A549 (cell line): ENCODE measurements around the gene MOV10L1. TPM values are rescaled to one million over a fixed set of nuclear protein-coding genes. Genes with fewer than 3 reads are reported as not detected.

Source experiments
- ATAC-seq, 2 experiments: fragments of 200-7000 bp in 1 of 2; fragments of >200 bp in 1 of 2; cut with Nextera tagmentation in 1 of 2; cut with Tn5 transposase in 1 of 2; 3 replicates each; pipeline versions ENCODE4 v1.8.0 to v1.9.1; 2018 to 2020; ENCODE audit warnings: mild to moderate bottlenecking in 1 of 2, moderate library complexity in 1 of 2
- CTCF ChIA-PET: fragments of 300-600 bp; sonication (Branson Sonifier 250); formaldehyde crosslinking; extraction: SDS; loops from one replicate; lab custom pipeline; 2021; ENCODE audit warnings: antibody characterized with exemption, inconsistent platforms; lab: Yijun Ruan, JAX
- POLR2A ChIA-PET: fragments of 350-600 bp; formaldehyde crosslinking; extraction: SDS; loops from one replicate; lab custom pipeline; 2021; ENCODE audit warnings: antibody characterized with exemption, inconsistent platforms; lab: Yijun Ruan, JAX
- DNase-seq, 2 experiments: peaks; one replicate each; pipeline versions ENCODE4 v3.0.0 to v3.0.0-alpha.2; 2011 to 2016; ENCODE audit warnings: low read depth in 1 of 2, low spot score in 1 of 2
- FAIRE-seq: peaks from 2 replicates; lab custom pipeline; 2011; peaks lifted over from hg19 to GRCh38; lab: Jason Lieb, UNC
- H3K27ac ChIP-seq, 2 experiments: fragments of >200 bp; sonication (Bioruptor Twin); formaldehyde crosslinking; 3 replicates each; pipeline ENCODE4 v1.5.1; 2016 to 2017
- H3K4me1 ChIP-seq: fragments of >200 bp; sonication (Bioruptor Twin); formaldehyde crosslinking; 3 replicates; pipeline ENCODE4 v1.6.1; 2016
- H3K4me2 ChIP-seq: fragments of >200 bp; sonication (Bioruptor Twin); formaldehyde crosslinking; 3 replicates; pipeline ENCODE4 v1.6.1; 2016
- H3K4me3 ChIP-seq: fragments of >200 bp; sonication (Bioruptor Twin); formaldehyde crosslinking; 3 replicates; pipeline ENCODE4 v1.5.1; 2016
- H3K9me3 ChIP-seq: fragments of >200 bp; sonication (Bioruptor Twin); formaldehyde crosslinking; 3 replicates; pipeline ENCODE4 v1.6.1; 2016
- CEBPB ChIP-seq, 2 experiments: fragments of >200 bp in 1 of 2; sonication (Bioruptor Twin) in 1 of 2; formaldehyde crosslinking in 1 of 2; IDR thresholded peaks; 2 replicates each; pipeline ENCODE4 v1.6.1; 2012 to 2016
- CHD2 ChIP-seq: fragments of 150-350 bp; IDR thresholded peaks from 2 replicates; pipeline ENCODE4 v1.6.1; 2014; ENCODE audit warnings: low read length; ENCODE audit not compliant: partially characterized antibody
- CHD4 ChIP-seq: fragments of 200-600 bp; sonication (generic); IDR thresholded peaks from 2 replicates; pipeline ENCODE4 v1.6.1; 2016; ENCODE audit warnings: antibody characterized with exemption, mild to moderate bottlenecking, borderline replicate concordance
- E2F6 ChIP-seq: IDR thresholded peaks from 2 replicates; pipeline ENCODE4 v1.6.1; 2012; ENCODE audit warnings: low read depth, borderline replicate concordance
- ELK1 ChIP-seq: fragments of 150-350 bp; IDR thresholded peaks from 2 replicates; pipeline ENCODE4 v1.6.1; 2014; ENCODE audit warnings: low read depth, mild to moderate bottlenecking, low read length
- EP300 ChIP-seq, 2 experiments: fragments of >200 bp; sonication (Bioruptor Twin); formaldehyde crosslinking; IDR thresholded peaks; 2 replicates in 1 of 2; 3 replicates in 1 of 2; pipeline ENCODE4 v1.6.1; 2016 to 2017
- ESRRA ChIP-seq: fragments of 150-350 bp; IDR thresholded peaks from 2 replicates; pipeline ENCODE4 v1.6.1; 2014; ENCODE audit warnings: mild to moderate bottlenecking, low read length, borderline replicate concordance
- FOXS1 ChIP-seq: fragments of 250-450 bp; sonication (Bioruptor Pico); IDR thresholded peaks from 2 replicates; pipeline ENCODE4 v1.5.0; 2020; ENCODE audit warnings: mild to moderate bottlenecking, moderate library complexity
- HOXA7 ChIP-seq: fragments of 250-450 bp; sonication (Bioruptor Pico); IDR thresholded peaks from 2 replicates; pipeline ENCODE4 v1.5.0; 2020; ENCODE audit warnings: mild to moderate bottlenecking, moderate library complexity
- MAFK ChIP-seq: fragments of 450-650 bp; IDR thresholded peaks from 2 replicates; pipeline ENCODE4 v1.6.1; 2014; ENCODE audit not compliant: partially characterized antibody
- MYC ChIP-seq: IDR thresholded peaks from 2 replicates; pipeline ENCODE4 v1.6.1; 2012; ENCODE audit warnings: mild to moderate bottlenecking, inconsistent platforms, low read length, improper control_type of control experiment, borderline replicate concordance
- NFE2L2 ChIP-seq: fragments of 150-350 bp; conservative IDR thresholded peaks from 2 replicates; pipeline ENCODE4 v1.6.1; 2014; ENCODE audit warnings: low read length
- NPAS2 ChIP-seq: fragments of 250-450 bp; sonication (Bioruptor Pico); IDR thresholded peaks from 2 replicates; pipeline ENCODE4 v1.8.0; 2022; ENCODE audit warnings: mild to moderate bottlenecking, moderate library complexity, borderline replicate concordance
- NR3C1 ChIP-seq: fragments of >200 bp; sonication (Bioruptor Twin); formaldehyde crosslinking; IDR thresholded peaks from 3 replicates; pipeline ENCODE4 v1.6.1; 2017
- PHF8 ChIP-seq: fragments of 200-600 bp; sonication (generic); IDR thresholded peaks from 2 replicates; pipeline ENCODE4 v1.6.1; 2016; ENCODE audit warnings: low read depth, mild to moderate bottlenecking, antibody characterized with exemption, moderate library complexity, borderline replicate concordance
- RAD21 ChIP-seq, 2 experiments: fragments of >200 bp in 1 of 2; sonication (Bioruptor Twin) in 1 of 2; formaldehyde crosslinking in 1 of 2; IDR thresholded peaks in 1 of 2; conservative IDR thresholded peaks in 1 of 2; 2 replicates in 1 of 2; 3 replicates in 1 of 2; pipeline ENCODE4 v1.6.1; 2012 to 2018; ENCODE audit warnings: inconsistent platforms in 1 of 2
- RARB ChIP-seq: fragments of 250-450 bp; sonication (Bioruptor Pico); IDR thresholded peaks from 2 replicates; pipeline ENCODE4 v1.8.0; 2021; ENCODE audit warnings: mild to moderate bottlenecking, moderate library complexity
- RFX5 ChIP-seq: fragments of 450-650 bp; IDR thresholded peaks from 2 replicates; pipeline ENCODE4 v1.7.1; 2014; ENCODE audit warnings: antibody characterized with exemption, mild to moderate bottlenecking, moderate library complexity
- RNF2 ChIP-seq: fragments of 200-600 bp; sonication (generic); IDR thresholded peaks from 2 replicates; pipeline ENCODE4 v1.6.1; 2016; ENCODE audit warnings: low read depth, mild to moderate bottlenecking, antibody characterized with exemption, moderate library complexity, borderline replicate concordance
- TFCP2L1 ChIP-seq: fragments of 250-450 bp; sonication (Bioruptor Pico); IDR thresholded peaks from 2 replicates; pipeline ENCODE4 v1.5.0; 2021; ENCODE audit warnings: mild to moderate bottlenecking
- TP53 ChIP-seq: fragments of 250-450 bp; sonication (Bioruptor Pico); IDR thresholded peaks from 2 replicates; pipeline ENCODE4 v1.5.0; 2021; ENCODE audit warnings: mild to moderate bottlenecking, moderate library complexity
- USF2 ChIP-seq: fragments of 450-650 bp; IDR thresholded peaks from 2 replicates; pipeline ENCODE4 v1.6.1; 2014; ENCODE audit warnings: antibody characterized with exemption
- ZFP36 ChIP-seq: fragments of 450-650 bp; IDR thresholded peaks from 2 replicates; pipeline ENCODE4 v1.6.1; 2014; ENCODE audit warnings: borderline replicate concordance; ENCODE audit not compliant: partially characterized antibody
- ZNF302 ChIP-seq: fragments of 250-450 bp; sonication (Bioruptor Pico); IDR thresholded peaks from 2 replicates; pipeline ENCODE4 v1.9.0; 2021; ENCODE audit warnings: inconsistent platforms, mild to moderate bottlenecking, moderate library complexity
- WGBS: methylation state at CpG from one replicate; pipeline ENCODE4 v1.1.6; 2017; ENCODE audit errors: missing lambda C conversion rate; 5-methylcytosine and 5-hydroxymethylcytosine counted together
- polyA plus RNA-seq, 4 experiments: library from polyadenylated mRNA; depleted of rRNA in 3 of 4; stranded (reverse); fragments of >200 nt; fragmentation: RNase III in 1 of 4; extraction: RNeasy Plus Mini Kit Qiagen cat#74134 plus additional on column Dnase treatment in 1 of 4; gene quantifications; 2 replicates in 3 of 4; 3 replicates in 1 of 4; pipeline ENCODE4 v1.2.3, GENCODE V29; 2011 to 2017

The MOV10L1 gene
- polyA plus RNA-seq, 2 of the 4 experiments (the other 2 are of a cell fraction), result 0.04 TPM

- H3K4me3 ChIP-seq, result no peak overlapping the region
- H3K27ac ChIP-seq, result no peak overlapping the region
- WGBS, result 84% methylated on average over 1 of the region's 1 CpG
- peaks cover 9% of the 10 kb centered on the region; the same call in 1 of the 3 replicates for H3K4me1 ChIP-seq
- FAIRE-seq (no peak), ATAC-seq (no peak), DNase-seq (no peak)
- H3K9me3 ChIP-seq, result no peaks in the 10 kb centered on the region
- TF ChIP-seq HOXA7 (CRISPR knock-in tag) (no peak), MAFK (no peak), NPAS2 (CRISPR knock-in tag) (no peak), ELK1 (no peak), CHD2 (no peak), FOXS1 (no peak), RAD21 (conservative IDR thresholded peaks at IDR 0.05 in 1 of 2, IDR thresholded peaks at IDR 0.05 in 1 of 2) (no peak), TFCP2L1 (CRISPR knock-in tag) (no peak), RFX5 (no peak), RARB (no peak), USF2 (no peak), NR3C1 (no peak), E2F6 (no peak), ZFP36 (no peak), MYC (no peak), CHD4 (no peak), CEBPB (IDR thresholded peaks at IDR 0.05) (no peak), NFE2L2 (no peak), ESRRA (no peak), EP300 (IDR thresholded peaks at IDR 0.05) (no peak)
- CTCF ChIA-PET, result interaction anchor here (1.9 kb wide), 1 partner anchor 38 kb away, joined by 5 read pairs; no protein-coding TSS in a partner anchor
- POLR2A ChIA-PET, result no interaction called here
- H3K4me2 ChIP-seq, result no peak overlapping the region
Observed at GRCh38 chr22:50111056-50111455, 21.2 kb downstream of the MOV10L1 start.

- WGBS, result 59% methylated on average over 17 of the region's 28 CpGs
- no peak for FAIRE-seq
- H3K4me3 ChIP-seq, result no peak overlapping the region
Observed at GRCh38 chr22:50112151-50113118, 22.6 kb downstream of the MOV10L1 start.

More at GRCh38 chr22:50112151-50113118, 22.6 kb downstream of the MOV10L1 start:
- H3K9me3 ChIP-seq, result no peaks in the 10 kb centered on the region
- TF ChIP-seq ESRRA (no peak), RARB (no peak), PHF8 (no peak), FOXS1 (no peak), TP53 (CRISPR knock-in tag) (no peak), ZNF302 (CRISPR knock-in tag) (no peak), RNF2 (no peak), RAD21 (conservative IDR thresholded peaks at IDR 0.05 in 1 of 2, IDR thresholded peaks at IDR 0.05 in 1 of 2) (no peak), HOXA7 (CRISPR knock-in tag) (no peak), NR3C1 (no peak)
- ChIA-PET CTCF (interaction anchor here (1.9 kb wide), 1 partner anchor 37 kb away, joined by 5 read pairs; no protein-coding TSS in a partner anchor), POLR2A (no interaction called here)
- no peak for ATAC-seq
- H3K4me1 ChIP-seq, result peaks cover 9% of the 10 kb centered on the region; the same call in 1 of the 3 replicates
- no peak overlapping the region for H3K27ac ChIP-seq
- no peak overlapping the region for H3K4me2 ChIP-seq
- no peak for DNase-seq
